HEK293 (cell line): ENCODE results near the gene ARSB.
A peak's percentile ranks its signal among the peaks of the same experiment; 100 is the strongest.

ENCODE experiments used
- BCL11A ChIP-seq: fragments of 450-650 bp; formaldehyde crosslinking; IDR thresholded peaks from 2 replicates; pipeline ENCODE4 v1.5.1; 2016; ENCODE audit warnings: low read depth, missing biosample characterization, missing genetic modification characterization
- CTCF ChIP-seq: fragments of 450-650 bp; formaldehyde crosslinking; IDR thresholded peaks from 2 replicates; pipeline ENCODE4 v1.5.1; 2016; ENCODE audit warnings: missing biosample characterization, missing genetic modification characterization
- GFI1B ChIP-seq: fragments of 450-650 bp; formaldehyde crosslinking; IDR thresholded peaks from 2 replicates; pipeline ENCODE4 v1.5.1; 2016; ENCODE audit warnings: missing biosample characterization, missing genetic modification characterization
- GLI4 ChIP-seq: fragments of 450-650 bp; formaldehyde crosslinking; IDR thresholded peaks from 2 replicates; pipeline ENCODE4 v1.5.1; 2016; ENCODE audit warnings: missing biosample characterization, missing genetic modification characterization
- KLF1 ChIP-seq: fragments of 450-650 bp; formaldehyde crosslinking; IDR thresholded peaks from 2 replicates; pipeline ENCODE4 v1.5.1; 2016; ENCODE audit warnings: missing biosample characterization, missing genetic modification characterization
- PATZ1 ChIP-seq: fragments of 450-650 bp; formaldehyde crosslinking; IDR thresholded peaks from 2 replicates; pipeline ENCODE4 v1.5.1; 2016; ENCODE audit warnings: missing biosample characterization, missing genetic modification characterization
- SALL2 ChIP-seq: fragments of 450-650 bp; formaldehyde crosslinking; IDR thresholded peaks from 2 replicates; pipeline ENCODE4 v1.5.0; 2017; ENCODE audit warnings: missing biosample characterization, mild to moderate bottlenecking, missing genetic modification characterization, borderline replicate concordance
- SP3 ChIP-seq: fragments of 450-650 bp; formaldehyde crosslinking; IDR thresholded peaks from 2 replicates; pipeline ENCODE4 v1.5.1; 2016; ENCODE audit warnings: missing biosample characterization, missing genetic modification characterization
- ZBTB48 ChIP-seq: fragments of 450-650 bp; formaldehyde crosslinking; IDR thresholded peaks from 2 replicates; pipeline ENCODE4 v1.5.1; 2016; ENCODE audit warnings: missing biosample characterization, missing genetic modification characterization
- ZNF114 ChIP-seq: fragments of 450-650 bp; formaldehyde crosslinking; IDR thresholded peaks from 2 replicates; pipeline ENCODE4 v1.5.0; 2017; ENCODE audit warnings: missing biosample characterization, missing genetic modification characterization
- ZNF138 ChIP-seq: fragments of 450-650 bp; formaldehyde crosslinking; IDR thresholded peaks from 2 replicates; pipeline ENCODE4 v1.5.1; 2016; ENCODE audit warnings: missing biosample characterization, missing genetic modification characterization, borderline replicate concordance
- ZNF274 ChIP-seq, 2 experiments: fragments of 200-500 bp in 1 of 2; fragments of 450-650 bp in 1 of 2; sonication (Bioruptor generic) in 1 of 2; formaldehyde crosslinking in 1 of 2; IDR thresholded peaks; 2 replicates each; pipeline versions ENCODE4 v1.5.1 to v1.6.1; 2014 to 2016; ENCODE audit warnings: borderline replicate concordance in 1 of 2, inconsistent platforms in 1 of 2, low read length in 1 of 2, missing biosample characterization in 1 of 2, missing genetic modification characterization in 1 of 2
- ZNF626 ChIP-seq: fragments of 450-650 bp; sonication (Bioruptor Pico); formaldehyde crosslinking; IDR thresholded peaks from 2 replicates; pipeline ENCODE4 v1.5.1; 2018; ENCODE audit warnings: missing biosample characterization, missing genetic modification characterization, inconsistent platforms
- ZNF629 ChIP-seq: fragments of 450-650 bp; formaldehyde crosslinking; IDR thresholded peaks from 2 replicates; pipeline ENCODE4 v1.5.1; 2017; ENCODE audit warnings: missing biosample characterization, missing genetic modification characterization

GRCh38 chr5:78927657-78928282, 57.3 kb downstream of the ARSB start:
- TF ChIP-seq ZBTB48 (tag by site-specific recombination): no peak
- no peak for TF ChIP-seq SP3 (tag by site-specific recombination)
- no peak for TF ChIP-seq ZNF114 (tag by site-specific recombination)
- no peak for TF ChIP-seq CTCF
- peak; percentile 79 for TF ChIP-seq ZNF629 (tag by site-specific recombination)
- TF ChIP-seq PATZ1: no peak
- no peak for TF ChIP-seq ZNF626 (tag by site-specific recombination)
- no peak for TF ChIP-seq KLF1 (tag by site-specific recombination)
- no peak for TF ChIP-seq ZNF138 (tag by site-specific recombination)
- peak; percentile 25; the same call in 1 of the 2 replicates for TF ChIP-seq BCL11A (tag by site-specific recombination)
- TF ChIP-seq ZNF274 (IDR thresholded peaks at IDR 0.05; ENCODE audit: low read length): no peak
- TF ChIP-seq ZNF274 (tag by site-specific recombination; IDR thresholded peaks at IDR 0.05; ENCODE audit: borderline replicate concordance): no peak
- no peak for TF ChIP-seq GLI4
- TF ChIP-seq SALL2 (tag by site-specific recombination): no peak
- 0 out of 2 replicates have a peak, but pooled peaks have one; percentile 11 for TF ChIP-seq GFI1B (tag by site-specific recombination)
